KOPT-K1 (cell line): ENCODE data around the gene TUBA3E.
"Not testable (repeated sequence)": the region's sequence is repeated elsewhere in the genome, so short reads cannot be mapped to it uniquely, and the experiment has no call there.

ENCODE experiments used
- H3K27ac ChIP-seq: fragments of 200-600 bp; sonication (generic); 2 replicates; pipeline ENCODE4 v1.5.1; 2016; ENCODE audit warnings: antibody characterized with exemption, mild to moderate bottlenecking, low read depth, low read length; ENCODE audit not compliant: poor library complexity, severe bottlenecking
- H3K36me3 ChIP-seq: fragments of 200-600 bp; sonication (generic); 2 replicates; pipeline ENCODE4 v1.5.1; 2017; ENCODE audit warnings: antibody characterized with exemption, mild to moderate bottlenecking, low read length, moderate library complexity; ENCODE audit not compliant: insufficient read depth
- H3K9me3 ChIP-seq: fragments of 200-600 bp; sonication (generic); 2 replicates; pipeline ENCODE4 v1.5.1; 2017; ENCODE audit warnings: antibody characterized with exemption, low read length, mild to moderate bottlenecking; ENCODE audit not compliant: insufficient read depth, poor library complexity, severe bottlenecking

The TUBA3E gene

DNA sequence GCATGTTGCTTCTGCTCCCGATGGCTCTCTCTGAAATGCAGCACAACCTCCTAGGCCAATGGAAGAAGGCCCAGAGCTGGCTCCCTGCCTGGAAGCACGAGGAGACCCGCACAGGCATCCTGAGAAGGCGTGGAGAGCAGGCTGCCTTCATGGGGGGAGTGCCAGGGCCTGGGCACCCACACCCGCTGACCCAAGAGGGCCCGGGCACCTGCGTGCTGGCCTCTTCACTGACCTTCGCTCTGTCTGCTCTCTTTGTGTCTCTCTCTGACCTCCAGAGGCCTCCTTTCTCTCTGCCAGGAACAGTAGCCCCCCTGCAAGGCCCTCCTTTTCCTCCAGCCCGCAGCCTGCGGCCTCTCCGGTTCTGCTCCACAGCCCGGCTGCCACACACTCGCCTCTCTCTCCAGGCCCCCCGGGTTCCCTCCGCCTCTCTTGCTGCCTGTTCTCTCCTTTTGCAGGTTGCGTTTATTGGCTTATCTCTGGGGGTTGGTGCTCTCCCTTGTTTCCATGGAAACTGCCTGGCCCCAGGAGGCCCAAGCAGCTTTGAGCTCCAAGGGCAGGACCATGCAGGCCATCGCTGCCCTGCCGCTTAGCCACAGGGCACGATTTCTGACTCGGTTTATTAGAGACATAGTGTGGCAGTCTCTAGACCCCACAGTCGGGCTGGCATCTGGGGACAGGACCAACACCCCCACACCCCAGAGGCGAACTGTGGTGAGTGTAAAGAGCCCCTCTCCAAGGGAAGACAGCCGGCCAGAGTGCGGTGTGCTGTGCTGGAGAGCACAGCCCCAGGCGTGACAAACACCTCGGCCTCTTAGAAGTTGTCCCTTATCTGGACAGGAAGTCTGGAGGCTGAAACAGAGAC lies 14.5 kb downstream of the TUBA3E start:
- H3K36me3 ChIP-seq = peaks cover 35% of the 10 kb centered on the region

DNA sequence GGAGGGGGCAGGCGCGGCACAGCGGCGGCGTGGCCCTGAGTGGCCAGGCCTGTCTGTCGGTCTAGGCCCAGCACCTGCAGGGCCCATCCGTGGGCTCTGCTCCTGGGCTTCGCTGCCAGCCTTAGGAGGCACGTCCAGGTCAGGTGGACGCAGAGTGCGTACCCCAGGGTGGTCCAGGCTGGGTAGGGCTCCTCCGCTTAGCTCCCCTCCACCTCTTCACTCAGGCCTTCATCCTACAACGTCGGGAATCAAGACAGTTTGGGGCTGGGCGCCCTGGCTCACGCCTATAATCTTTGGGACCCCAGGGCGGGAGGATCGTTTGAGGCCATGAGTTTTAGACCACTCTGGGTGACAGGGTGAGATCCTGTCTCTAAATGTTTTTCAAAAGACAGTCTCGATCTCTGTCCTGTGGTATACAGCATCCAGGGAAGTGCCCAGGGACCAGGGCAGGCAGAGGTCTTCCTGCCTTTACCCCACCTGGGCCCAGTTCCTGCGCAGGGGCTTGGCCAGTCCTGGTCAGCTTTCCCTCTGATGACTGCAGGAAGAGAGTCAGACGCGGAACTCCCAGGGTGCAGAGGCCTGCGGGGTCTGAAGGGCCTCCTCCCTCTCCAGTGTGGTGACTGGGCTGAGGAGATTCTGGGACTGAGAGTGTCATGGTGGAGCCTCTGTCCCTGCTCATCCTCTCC lies 15.3 kb downstream of the TUBA3E start:
- peak overlapping the region; percentile 97 for H3K27ac ChIP-seq
- peaks cover 33% of the 10 kb centered on the region for H3K36me3 ChIP-seq
- not testable (repeated sequence) for H3K9me3 ChIP-seq

More for the DNA sequence above, 14.5 kb downstream of the TUBA3E start:
- Histone ChIP-seq H3K27ac (peak overlapping the region; percentile 97), H3K9me3 (no peaks in the 10 kb centered on the region)

DNA sequence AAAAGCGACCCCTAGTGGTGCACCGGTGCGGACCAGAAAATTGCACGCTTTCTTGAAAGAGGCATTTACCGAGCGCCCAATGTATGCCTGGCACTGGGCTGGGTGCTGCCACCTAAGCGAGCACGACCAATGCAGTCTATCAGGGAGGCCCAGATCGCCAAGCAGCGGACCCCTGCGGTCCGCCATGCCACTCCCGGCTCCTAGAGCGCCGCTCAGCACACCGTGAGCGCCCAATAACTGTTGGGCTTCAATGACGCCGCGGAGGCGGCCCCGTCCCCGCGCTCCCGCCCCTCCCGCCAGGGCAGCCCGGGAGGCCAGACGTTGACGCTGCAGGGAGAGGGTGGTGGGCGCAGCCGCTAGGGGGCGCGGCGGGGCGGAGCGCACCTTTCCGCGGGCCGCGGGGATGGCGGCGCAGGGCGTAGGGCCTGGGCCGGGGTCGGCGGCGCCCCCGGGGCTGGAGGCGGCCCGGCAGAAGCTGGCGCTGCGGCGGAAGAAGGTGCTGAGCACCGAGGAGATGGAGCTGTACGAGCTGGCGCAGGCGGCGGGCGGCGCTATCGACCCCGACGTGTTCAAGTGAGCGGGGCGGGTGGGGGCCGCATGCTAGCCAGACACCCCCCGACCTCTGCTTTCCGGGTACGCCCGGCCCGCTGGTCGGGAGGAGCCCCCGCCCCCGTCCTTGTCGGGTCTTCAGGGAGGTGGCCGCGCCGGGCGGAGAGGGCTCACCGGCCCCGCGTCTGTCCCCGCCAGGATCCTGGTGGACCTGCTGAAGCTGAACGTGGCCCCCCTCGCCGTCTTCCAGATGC lies 16.2 kb downstream of the TUBA3E start, which contains the start of gene MZT2B:
MZT2B (plus strand) TSS at position 383 of the 803 bp plus-strand sequence; CDS start at position 404, 21 bp downstream.
- H3K27ac ChIP-seq = peak within 1 kb of the TSS; percentile 97

DNA sequence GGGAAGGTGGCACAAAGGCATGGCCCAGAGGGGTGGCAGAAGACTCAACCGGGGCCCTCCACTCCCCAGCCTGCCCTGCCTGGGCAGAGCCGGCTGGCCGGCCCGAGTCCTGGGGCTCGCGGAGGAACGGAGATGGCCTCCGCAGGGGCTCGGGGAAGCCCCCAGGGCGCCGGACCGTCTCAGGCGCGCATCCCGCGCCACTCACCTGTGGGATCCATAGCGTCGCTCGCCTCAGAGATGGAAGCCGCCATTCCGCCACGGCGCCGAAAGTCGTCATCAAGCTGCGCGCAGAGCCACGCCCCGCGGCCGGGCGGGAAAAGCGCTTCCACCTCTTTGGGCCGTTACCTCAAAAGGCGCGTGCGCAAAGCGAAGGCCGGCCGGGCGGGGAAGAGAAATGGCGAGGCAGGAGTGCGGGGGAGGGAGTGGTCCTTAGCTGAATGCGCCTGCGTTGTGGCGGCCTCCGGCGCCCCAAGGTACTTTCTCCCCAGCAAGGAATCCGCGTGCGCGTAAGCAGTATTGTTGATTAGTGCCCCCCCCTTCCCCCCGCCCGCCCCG lies 16.8 kb downstream of the TUBA3E start, which contains the start of gene SMPD4:
SMPD4 (minus strand) TSS at position 278 of the 555 bp plus-strand sequence. CDS start 5,010 bp downstream, outside the sequence.
- peak within 1 kb of the TSS; percentile 97 for H3K27ac ChIP-seq
- H3K9me3 ChIP-seq = no peaks in the 10 kb centered on the region
- peaks cover 43% of the 10 kb centered on the region for H3K36me3 ChIP-seq

More for the DNA sequence above, 16.2 kb downstream of the TUBA3E start, which contains the start of gene MZT2B:
- H3K36me3 ChIP-seq = peaks cover 41% of the 10 kb centered on the region
- not testable (repeated sequence) for H3K9me3 ChIP-seq

DNA sequence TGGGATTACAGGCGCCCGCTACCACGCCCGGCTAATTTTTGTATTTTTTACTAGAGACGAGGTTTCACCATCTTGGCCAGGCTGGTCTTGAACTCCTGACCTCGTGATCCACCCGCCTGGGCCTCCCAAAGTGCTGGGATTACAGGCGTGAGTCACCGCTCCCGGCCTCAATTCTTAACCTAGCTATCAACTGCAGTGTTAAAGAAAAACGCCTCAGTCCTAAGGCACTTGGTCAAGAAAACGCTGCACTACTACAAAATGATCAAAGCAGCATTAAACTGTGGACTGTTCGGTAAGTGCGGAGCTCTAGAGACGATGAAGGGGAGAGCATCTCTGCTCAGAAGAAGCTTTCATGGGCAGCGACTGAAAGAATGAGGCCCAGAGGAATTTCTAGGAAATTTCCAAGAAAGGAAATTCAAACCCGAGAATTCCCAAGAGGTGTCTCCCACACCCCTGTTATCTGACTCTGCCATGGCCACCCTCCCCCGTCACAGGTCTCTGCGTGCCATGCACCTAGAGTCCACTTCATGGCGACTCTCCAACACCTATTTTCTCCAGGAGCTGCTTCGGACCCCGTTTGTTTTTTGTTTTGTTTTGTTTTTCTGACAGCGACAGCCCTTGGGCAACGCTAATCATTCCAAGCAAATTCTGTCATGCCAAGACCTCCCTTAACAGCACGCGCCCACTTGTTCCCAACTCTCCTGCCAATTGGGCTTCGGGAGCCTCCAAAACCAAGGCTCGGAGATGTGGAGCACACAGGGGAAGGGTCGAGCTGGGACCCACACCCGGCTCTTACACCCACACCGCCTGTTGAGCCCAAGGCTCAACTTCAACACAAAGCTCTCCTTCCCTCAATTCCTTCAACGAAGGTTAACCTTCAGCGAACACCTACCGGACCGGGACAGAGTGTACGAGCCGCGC lies 17.6 kb downstream of the TUBA3E start:
- H3K36me3 ChIP-seq = peaks cover 40% of the 10 kb centered on the region
- H3K27ac ChIP-seq = peak overlapping the region; percentile 97
- H3K9me3 ChIP-seq = not testable (repeated sequence)

DNA sequence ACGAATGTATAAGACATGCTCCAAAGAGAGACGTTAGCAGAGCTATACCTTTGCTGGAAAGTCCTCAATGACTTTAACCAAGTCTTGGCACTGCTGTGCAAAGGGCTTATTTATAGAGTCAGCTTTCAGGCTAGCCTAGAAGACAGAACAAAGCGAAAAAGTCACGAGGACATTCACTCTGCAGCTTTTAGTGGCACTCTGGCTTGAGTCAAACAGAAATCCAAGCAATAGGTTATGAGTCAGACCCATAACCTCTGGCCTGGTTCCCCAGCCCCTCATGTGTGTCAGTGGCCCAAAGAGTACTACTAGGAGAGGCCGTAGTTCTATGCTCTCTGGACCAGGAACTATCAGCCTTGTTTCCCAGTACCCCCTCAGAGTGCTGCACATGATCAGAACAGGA lies 23.4 kb downstream of the TUBA3E start:
- peaks cover 81% of the 10 kb centered on the region for H3K36me3 ChIP-seq
- not testable (repeated sequence) for H3K9me3 ChIP-seq, H3K27ac ChIP-seq

DNA sequence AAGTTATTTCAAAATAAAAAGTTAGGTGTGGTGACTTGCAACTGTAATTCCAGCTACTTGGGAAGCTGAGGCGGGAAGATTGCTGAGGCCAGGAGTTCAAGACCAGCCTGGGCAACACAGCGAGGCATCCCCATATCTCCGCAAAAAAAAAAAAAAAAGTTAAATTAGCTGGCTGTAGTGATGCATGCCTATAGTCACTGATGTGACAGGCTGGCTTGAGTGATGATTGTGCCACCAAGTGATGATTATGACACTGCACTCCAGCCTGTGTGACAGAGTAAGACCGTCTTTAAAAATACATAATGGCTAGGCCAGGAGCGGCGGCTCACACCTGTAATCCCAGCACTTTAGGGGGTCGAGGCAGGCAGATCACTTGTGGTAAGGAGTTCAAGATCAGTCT lies 28.3 kb downstream of the TUBA3E start:
- H3K36me3 ChIP-seq = peaks cover 95% of the 10 kb centered on the region
- no peaks in the 10 kb centered on the region for H3K9me3 ChIP-seq
- no peak overlapping the region for H3K27ac ChIP-seq

DNA sequence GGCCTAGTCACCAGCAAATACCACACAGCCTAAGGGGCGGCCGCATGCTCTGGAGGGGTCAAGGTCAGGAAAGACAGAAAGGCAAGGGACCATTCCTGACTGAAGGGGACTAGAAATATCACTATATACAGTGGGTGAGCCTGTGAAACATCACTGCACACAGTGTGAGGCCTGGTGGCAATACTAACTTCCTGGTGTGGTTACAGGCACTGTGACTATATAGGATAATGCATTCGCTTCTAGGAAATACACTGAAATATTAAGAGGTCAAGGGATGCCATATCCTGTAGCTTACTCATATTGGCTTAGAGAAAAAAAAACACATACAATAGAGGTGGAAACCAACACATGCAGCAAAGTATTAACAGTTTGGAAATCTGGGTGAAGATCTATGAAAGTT lies 29.1 kb downstream of the TUBA3E start:
- H3K9me3 ChIP-seq, H3K27ac ChIP-seq: not testable (repeated sequence)
- peaks cover 95% of the 10 kb centered on the region for H3K36me3 ChIP-seq

DNA sequence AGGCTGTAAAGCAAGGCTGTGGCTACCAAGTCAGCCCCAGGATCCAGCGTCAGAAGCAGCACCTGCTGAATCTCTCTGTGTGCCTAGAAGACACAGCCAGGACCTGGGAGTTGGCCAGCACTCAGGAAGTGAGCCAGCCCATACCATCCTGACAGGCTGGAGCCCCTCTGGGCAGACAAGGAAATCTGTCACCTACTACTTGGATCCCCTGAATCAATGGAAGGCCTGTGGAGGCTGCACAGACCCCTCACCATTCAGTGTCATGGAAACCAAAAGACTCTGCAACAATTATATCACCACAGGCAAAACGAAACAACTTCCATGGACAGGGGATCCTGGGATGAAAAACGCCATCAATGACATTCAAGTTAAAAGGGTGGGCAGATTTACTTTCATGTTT lies 31.6 kb downstream of the TUBA3E start:
- H3K27ac ChIP-seq, H3K9me3 ChIP-seq: not testable (repeated sequence)
- peaks cover 91% of the 10 kb centered on the region for H3K36me3 ChIP-seq

DNA sequence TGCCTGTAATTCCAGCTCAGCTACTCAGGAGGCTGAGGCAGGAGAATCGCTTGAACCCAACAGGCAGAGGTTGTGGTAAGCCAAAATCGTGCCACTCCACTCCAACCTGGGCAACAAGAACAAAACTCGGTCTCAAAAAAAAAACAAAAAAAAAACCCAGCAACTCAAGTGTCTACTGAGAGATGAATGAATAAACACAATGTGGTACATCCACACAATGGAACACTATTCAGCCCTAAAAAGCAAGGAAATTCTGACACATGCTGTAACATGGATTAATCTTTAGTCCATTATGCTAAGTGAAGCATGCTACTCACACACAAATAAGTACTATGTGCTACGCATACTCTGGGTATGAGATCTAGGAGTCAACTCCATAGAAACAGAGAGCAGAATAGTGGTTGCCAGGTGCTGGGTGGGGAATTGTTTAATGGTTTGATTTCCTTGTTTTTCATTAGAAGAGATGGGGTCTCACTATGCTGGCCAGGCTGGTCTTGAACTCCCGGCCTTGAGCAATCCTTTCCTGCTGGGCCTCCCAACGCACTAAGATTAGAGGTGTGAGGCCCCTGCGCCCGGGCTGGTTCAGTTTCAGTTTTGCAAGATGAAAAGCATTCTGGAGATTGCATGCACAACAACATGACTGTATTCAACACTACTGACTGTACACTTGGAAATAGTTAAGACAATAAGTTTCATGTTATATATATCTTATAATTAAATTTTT lies 32.8 kb downstream of the TUBA3E start:
- H3K27ac ChIP-seq = no peak overlapping the region

DNA sequence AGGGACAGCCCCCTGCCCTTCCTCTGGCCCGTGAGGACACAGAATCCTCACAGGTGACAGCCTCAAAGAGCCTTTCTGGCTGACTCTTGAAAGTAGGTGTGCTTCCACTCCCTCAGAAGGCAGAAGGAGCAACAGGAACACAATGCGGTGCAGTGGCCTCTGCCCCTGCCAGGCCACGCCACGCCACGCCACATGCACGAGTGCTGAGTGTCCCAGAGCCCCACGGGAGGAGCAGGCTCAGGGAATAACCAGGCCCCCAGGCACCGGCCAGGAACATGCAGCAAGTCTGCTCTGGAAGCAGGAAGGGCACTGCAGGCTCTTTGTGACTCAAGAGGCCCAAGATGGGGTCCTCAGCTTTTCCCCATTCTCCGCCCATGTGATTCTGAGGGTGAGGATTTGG lies 35.3 kb downstream of the TUBA3E start:
- H3K36me3 ChIP-seq = peaks cover 88% of the 10 kb centered on the region
- no peak overlapping the region for H3K27ac ChIP-seq
- H3K9me3 ChIP-seq = no peaks in the 10 kb centered on the region

More for the DNA sequence above, 32.8 kb downstream of the TUBA3E start:
- H3K36me3 ChIP-seq = peaks cover 90% of the 10 kb centered on the region
- H3K9me3 ChIP-seq = no peaks in the 10 kb centered on the region

DNA sequence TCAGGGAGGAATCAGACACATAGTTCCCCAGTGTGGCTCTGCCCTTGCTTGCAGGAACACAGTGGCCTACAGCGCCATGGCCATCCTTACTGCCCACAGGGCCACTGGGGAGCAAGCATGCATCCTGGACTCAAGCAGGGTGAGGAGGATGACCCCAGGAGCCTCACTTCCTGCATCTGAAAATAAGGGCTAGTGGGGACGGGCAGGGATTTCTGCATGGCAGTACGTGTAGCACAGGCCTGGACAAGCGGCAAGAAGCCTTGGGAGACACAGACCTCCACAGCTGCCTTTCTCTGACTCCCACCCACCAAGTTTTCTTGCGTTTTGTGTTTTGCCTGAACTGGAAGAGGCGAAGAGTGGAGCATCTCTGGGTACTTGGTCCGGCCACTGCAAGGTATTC lies 35.8 kb downstream of the TUBA3E start:
- H3K36me3 ChIP-seq = peaks cover 88% of the 10 kb centered on the region
- not testable (repeated sequence) for H3K27ac ChIP-seq, H3K9me3 ChIP-seq
